Measurements from ENCODE around the gene SHH. TPM values are rescaled to one million over a fixed set of nuclear protein-coding genes. Genes with fewer than 3 reads are reported as not detected.

Gene SHH
- total and polyA plus RNA-seq, 9 donors: 0.33 to 0.48 TPM; not detected in 7

DNA sequence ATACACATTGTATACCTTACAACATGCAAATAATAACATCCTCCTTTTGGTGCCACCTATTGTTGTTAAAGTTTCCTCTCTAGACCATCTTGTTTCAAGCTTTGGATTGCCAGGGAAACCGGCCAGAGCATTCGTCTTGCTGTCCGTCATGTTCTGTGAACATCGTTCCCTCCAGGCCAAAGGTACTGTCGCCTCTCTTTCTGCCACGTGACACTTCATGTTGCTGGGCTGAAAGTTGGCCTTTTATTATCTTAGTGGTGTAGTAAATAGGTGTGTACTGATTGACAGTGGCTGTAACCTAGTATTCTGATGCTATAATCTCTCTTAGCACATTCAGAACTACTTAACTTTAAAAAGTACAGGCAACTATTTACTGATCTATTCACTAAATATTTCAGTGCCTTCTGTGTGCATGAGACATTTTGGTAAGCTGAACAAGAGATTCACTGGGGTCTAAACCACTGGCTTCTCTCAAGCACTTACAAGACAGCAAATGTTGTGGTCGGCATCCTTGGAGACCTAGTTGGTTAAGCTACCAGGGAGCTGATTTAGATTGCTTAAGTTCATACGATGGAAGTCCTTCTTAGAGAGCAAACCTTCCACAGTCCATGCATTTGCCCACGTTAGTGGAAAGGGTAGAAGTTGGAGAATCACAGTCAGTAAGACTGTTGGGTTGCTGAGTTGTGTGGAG is 52.4 kb downstream of the SHH start:
- no peaks in the 10 kb centered on the region for H3K36me3 ChIP-seq
- TF ChIP-seq, protein P1, sequence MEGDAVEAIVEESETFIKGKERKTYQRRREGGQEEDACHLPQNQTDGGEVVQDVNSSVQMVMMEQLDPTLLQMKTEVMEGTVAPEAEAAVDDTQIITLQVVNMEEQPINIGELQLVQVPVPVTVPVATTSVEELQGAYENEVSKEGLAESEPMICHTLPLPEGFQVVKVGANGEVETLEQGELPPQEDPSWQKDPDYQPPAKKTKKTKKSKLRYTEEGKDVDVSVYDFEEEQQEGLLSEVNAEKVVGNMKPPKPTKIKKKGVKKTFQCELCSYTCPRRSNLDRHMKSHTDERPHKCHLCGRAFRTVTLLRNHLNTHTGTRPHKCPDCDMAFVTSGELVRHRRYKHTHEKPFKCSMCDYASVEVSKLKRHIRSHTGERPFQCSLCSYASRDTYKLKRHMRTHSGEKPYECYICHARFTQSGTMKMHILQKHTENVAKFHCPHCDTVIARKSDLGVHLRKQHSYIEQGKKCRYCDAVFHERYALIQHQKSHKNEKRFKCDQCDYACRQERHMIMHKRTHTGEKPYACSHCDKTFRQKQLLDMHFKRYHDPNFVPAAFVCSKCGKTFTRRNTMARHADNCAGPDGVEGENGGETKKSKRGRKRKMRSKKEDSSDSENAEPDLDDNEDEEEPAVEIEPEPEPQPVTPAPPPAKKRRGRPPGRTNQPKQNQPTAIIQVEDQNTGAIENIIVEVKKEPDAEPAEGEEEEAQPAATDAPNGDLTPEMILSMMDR (IDR thresholded peaks at IDR 0.05): no peak
- no peak for TF ChIP-seq EP300 (IDR thresholded peaks at IDR 0.05)
- no peak for TF ChIP-seq POLR2A (IDR thresholded peaks at IDR 0.05)
- DNase-seq: no peak
- no peaks in the 10 kb centered on the region for H3K9me3 ChIP-seq
- no peak overlapping the region for H3K27ac ChIP-seq
- no peak overlapping the region for H3K4me3 ChIP-seq
- H3K27me3 ChIP-seq: no peaks in the 10 kb centered on the region
- WGBS, 3 donors: 93 to 97% (median 95%) methylated on average over 9 of the region's 9 CpGs
- H3K4me1 ChIP-seq (ENCODE audit: insufficient read depth): no peaks in the 10 kb centered on the region
- intact Hi-C loops (cut with DNase I): loop anchor here in 3 of 4 donors (10.0 kb wide), 2 partner anchors 155 to 165 kb away; no protein-coding TSS in a partner anchor

- WGBS, 3 donors: 91 to 92% (median 91%) methylated on average over 10 of the region's 10 CpGs
- TF ChIP-seq, protein P1 (IDR thresholded peaks at IDR 0.05): no peak
- no peak for TF ChIP-seq EP300 (IDR thresholded peaks at IDR 0.05)
- TF ChIP-seq POLR2A (IDR thresholded peaks at IDR 0.05): no peak
- H3K27ac ChIP-seq: no peak overlapping the region
- no peaks in the 10 kb centered on the region for H3K27me3 ChIP-seq
- H3K4me1 ChIP-seq (ENCODE audit: insufficient read depth): peaks cover 6% of the 10 kb centered on the region
- no peak overlapping the region for H3K4me3 ChIP-seq
- no peak for DNase-seq
- no peaks in the 10 kb centered on the region for H3K36me3 ChIP-seq
- H3K9me3 ChIP-seq: no peaks in the 10 kb centered on the region
- intact Hi-C loops (cut with DNase I): no loop called here
Observed at GRCh38 chr7:155758348-155758747, 53.9 kb downstream of the SHH start.

DNA sequence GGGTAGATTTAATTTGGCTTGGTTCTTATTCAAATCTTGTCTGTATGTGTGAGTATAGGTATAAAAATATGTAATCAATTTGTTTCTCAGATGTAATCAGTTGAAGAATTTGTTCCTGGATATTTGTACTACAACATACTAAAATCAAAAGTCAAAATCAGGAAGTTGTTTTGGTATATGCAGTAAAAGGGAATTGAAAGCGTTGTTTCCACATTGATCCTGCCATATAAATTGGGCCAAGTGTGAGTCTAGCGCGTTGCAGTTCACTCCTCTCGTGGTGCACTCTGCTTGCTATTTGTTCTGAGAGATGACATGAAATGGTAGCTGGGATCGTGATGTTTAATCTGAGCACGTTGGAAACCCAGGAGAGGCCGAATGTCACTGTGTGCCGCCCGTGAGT is 55.9 kb downstream of the SHH start:
- no peaks in the 10 kb centered on the region for H3K36me3 ChIP-seq
- 94 to 96% (median 95%) methylated on average over 9 of the region's 9 CpGs for WGBS, 3 donors
- H3K4me1 ChIP-seq (ENCODE audit: insufficient read depth): peaks cover 11% of the 10 kb centered on the region
- no peaks in the 10 kb centered on the region for H3K27me3 ChIP-seq
- no peak for DNase-seq
- intact Hi-C loops (cut with DNase I): no loop called here
- H3K9me3 ChIP-seq: no peaks in the 10 kb centered on the region
- H3K4me3 ChIP-seq: no peak overlapping the region
- no peak overlapping the region for H3K27ac ChIP-seq
- TF ChIP-seq, protein P1 (IDR thresholded peaks at IDR 0.05): no peak

DNA sequence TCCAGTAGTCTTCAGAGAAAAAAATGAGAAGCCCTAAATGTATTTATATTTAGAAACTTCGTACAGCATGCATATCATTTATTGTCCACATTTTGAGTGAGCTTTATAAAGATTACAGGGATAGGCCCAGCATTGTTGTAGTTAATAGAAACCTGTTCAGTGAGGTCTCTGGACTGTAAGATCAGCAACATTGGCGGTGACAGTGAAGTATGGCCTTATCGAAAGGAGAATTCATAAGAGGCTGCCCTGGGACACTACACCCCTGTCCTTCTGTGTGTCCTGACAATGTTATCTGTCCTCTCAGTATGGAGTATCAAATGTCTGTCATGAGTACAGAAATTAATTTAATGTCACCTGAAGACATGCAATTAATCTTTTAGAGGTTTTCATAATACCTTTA is 57.2 kb downstream of the SHH start:
- DNase-seq: no peak
- H3K9me3 ChIP-seq: no peaks in the 10 kb centered on the region
- no peak overlapping the region for H3K27ac ChIP-seq
- intact Hi-C loops (cut with DNase I): no loop called here
- H3K4me1 ChIP-seq (ENCODE audit: insufficient read depth): peaks cover 11% of the 10 kb centered on the region
- TF ChIP-seq EP300 (IDR thresholded peaks at IDR 0.05): no peak
- TF ChIP-seq, protein P1 (IDR thresholded peaks at IDR 0.05): no peak
- TF ChIP-seq POLR2A (IDR thresholded peaks at IDR 0.05): no peak
- 92 to 93% (median 93%) methylated on average over 3 of the region's 3 CpGs for WGBS, 3 donors
- H3K36me3 ChIP-seq: no peaks in the 10 kb centered on the region
- H3K27me3 ChIP-seq: no peaks in the 10 kb centered on the region
- H3K4me3 ChIP-seq: no peak overlapping the region
